NCI-H2196 (cell line): ENCODE measurements around the gene CNKSR1.
A peak's percentile ranks its signal among the peaks of the same experiment; 100 is the strongest.

Source experiments
- DNase-seq: peaks from one replicate; lab custom pipeline; 2025; ENCODE audit not compliant: unreplicated experiment; lab: John Stamatoyannopoulos, UW

CNKSR1 gene

DNA sequence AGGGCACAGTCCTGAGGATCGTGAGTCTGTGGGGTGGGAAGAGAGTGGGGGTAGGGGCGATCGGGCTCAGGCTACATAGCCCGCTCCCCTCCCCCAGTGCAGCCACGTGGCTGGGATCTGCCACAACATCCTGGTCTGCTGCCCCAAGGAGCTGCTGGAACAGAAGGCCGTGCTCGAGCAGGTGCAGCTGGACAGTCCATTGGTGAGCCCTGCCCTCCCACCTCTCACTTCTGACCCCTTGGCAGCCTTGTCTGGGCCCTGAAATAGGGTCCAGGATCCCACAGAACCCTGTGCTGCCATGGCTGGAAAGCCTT is 5.0 kb downstream of the CNKSR1 start:
- no peak for DNase-seq

DNA sequence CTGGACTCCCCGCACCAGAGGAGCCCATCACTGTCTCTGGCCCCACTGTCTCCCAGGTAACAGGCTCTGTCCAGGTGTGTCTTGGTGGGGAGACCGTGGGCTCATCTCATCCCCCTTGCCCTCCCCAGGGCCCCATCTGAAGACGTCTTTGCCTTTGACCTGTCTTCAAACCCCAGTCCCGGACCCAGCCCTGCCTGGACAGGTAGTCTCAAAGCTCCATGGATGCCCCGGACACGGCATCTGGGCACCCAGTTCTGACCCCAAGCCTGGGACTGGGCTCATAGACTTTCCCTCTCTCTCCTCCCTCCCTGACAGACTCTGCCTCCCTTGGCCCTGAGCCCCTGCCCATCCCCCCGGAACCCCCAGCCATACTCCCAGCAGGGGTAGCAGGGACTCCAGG is 6.8 kb downstream of the CNKSR1 start:
- no peak for DNase-seq

DNA sequence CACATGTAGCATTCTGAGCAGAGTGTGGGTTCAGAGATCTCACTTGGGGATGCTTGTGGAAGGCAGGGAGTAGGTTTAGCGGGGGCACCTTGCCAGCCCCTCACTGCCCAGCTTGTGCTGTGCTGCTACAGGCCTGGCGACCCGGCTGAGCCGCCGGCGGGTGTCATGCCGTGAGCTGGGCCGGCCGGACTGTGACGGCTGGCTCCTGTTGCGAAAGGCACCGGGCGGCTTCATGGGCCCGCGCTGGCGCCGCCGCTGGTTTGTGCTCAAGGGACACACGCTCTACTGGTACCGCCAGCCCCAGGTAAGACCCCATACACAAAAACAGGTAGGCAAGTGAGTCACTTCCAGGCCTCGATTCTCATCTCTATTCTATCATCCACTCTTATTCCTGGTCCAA is 7.6 kb downstream of the CNKSR1 start:
- no peak for DNase-seq

DNA sequence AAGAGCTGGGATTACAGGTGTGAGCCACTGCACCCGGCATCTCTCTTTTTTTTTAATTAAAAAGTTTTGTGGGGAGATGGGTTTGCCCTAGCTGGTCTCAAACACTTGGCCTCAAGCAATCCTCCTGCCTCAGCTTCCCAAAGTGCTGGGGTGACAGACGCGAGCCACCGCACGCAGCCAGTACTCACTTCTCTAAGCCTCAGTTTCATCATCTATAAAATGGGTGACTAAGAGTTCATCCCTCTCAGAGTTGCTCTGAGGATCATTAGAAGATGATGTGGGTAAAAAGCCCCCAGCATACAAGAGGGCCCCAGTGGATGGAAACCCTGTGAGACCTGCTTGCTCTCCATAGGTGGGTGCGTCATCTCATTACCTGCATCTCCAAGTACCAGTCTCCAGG is 10.6 kb downstream of the CNKSR1 start:
- no peak for DNase-seq

DNA sequence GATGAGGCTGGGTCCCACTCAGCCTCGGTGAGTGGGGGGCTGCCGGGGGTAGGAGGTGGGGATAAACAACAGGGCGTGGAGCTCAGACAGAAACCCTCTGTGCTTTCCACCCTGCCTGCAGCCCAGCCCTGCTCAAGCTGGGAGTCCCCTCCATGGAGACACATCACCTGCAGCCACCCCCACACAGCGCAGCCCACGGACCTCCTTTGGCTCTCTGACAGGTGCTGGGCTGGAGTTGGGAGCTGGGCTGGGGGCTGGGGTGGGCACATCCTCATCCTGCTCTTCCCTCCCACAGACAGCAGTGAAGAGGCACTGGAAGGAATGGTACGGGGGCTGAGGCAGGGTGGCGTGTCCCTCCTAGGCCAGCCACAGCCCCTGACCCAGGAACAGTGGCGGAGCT is 11.2 kb downstream of the CNKSR1 start:
- DNase-seq = no peak

DNA sequence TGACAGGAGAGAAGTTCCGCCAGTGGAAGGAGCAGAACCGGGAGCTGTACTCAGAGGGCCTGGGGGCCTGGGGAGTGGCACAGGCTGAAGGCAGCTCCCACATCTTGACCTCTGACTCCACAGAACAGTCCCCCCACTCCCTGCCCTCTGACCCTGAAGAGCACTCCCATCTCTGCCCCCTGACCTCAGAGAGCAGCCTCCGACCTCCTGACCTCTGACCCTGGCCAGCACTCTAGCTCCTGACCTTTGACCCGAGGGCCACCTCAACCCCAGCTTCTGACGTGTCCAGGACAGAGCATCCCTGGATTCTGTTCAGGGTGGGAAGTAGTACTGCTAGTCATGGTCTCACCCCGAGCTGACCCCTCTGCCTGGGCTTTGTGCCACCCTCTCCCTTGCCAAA is 12.0 kb downstream of the CNKSR1 start:
- no peak for DNase-seq

DNA sequence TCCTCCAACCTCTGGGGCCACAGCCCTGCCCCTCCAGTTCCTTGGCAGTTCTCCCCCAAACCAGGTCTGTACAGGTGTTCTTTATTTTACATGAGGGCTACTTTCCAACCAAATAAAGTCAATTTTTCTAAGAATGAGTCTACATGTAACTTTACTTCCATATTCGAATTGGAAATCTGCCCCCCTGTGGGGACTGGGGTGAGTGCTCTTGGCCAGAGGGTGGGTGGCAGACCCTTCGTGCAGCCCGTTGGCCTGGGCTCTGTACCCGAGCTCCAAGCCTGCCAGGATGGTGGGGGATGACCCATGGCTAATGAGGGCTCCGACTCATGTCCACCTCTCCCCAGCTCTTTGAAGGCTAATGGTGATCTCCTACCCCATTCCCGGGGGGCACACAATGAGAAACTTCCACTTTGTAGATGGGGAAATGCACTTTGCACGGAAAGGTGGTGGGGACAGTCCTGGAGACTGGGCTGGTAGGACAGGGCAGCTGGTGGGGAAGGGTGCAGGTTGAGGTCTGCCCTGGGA is 12.5 kb downstream of the CNKSR1 start:
- no peak for DNase-seq

DNA sequence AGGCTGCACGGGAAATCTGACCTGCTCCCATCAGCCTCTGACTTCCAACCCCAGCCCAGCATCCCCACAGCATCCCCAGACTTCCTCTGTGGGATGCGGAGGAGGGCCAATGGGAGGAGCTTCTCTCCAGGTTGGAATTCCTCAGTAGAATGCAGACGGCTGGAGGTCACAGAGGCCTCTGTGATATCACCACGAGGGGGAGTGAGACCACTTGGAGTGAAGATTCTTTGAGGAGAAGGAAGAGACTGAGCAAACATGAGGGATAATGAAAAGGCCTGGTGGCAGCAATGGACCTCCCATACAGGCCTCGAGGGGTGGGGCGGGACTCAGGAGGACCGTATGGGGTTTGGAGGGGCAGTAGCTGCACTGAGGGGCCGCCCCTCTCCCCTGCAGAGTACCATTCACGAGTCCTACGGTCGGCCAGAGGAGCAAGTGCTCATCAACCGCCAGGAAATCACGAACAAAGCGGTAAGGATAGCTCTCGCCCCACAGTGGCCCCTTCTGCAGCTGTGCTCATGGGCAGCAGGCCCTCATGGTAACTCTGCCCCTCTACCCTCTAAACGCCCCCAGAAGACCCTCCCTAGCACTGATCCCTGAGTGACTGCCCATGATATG is 13.2 kb downstream of the CNKSR1 start, which contains the start of gene CATSPER4:
Gene CATSPER4 (plus strand): TSS at position 230 of the 615 bp plus-strand sequence. CDS start 26 bp downstream, at position 256.
- DNase-seq = no peak

DNA sequence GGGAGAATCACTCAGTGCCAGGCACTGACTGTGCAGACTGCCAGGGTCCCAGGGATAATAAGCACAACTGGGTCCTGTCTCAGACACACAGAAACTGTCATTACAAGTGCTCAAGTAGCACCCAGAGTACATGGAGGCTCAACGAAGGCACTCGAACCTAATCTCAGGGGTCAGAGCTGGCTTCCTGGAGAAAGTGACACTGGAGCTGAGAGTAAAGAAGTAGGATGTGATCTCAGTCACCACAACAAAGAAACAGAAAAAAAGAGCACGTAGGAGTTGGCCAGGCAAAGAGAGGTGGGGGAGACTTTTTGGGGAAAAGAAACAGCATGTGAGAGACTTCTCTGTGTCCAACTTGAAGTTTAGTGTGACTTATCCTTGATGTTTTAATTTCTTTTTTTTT is 14.4 kb downstream of the CNKSR1 start:
- DNase-seq = no peak

DNA sequence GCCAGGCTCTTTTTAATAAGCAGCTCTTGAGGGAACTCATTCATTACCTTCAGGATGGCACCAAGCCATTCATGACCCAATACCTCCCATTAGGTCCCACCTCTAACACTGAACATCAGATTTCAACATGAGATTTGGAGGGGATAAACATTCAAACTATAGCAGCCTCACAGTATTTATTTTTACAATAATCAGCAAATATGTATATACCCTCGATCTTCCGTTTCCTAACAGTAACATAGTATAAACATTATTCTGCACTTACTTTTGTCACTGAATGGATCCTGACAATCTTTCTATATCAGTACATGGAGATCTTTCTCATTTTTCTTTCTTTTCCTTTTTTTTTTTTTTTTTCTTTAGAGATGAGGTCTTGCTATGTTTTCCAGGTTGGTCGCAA is 18.5 kb downstream of the CNKSR1 start:
- DNase-seq = no peak

DNA sequence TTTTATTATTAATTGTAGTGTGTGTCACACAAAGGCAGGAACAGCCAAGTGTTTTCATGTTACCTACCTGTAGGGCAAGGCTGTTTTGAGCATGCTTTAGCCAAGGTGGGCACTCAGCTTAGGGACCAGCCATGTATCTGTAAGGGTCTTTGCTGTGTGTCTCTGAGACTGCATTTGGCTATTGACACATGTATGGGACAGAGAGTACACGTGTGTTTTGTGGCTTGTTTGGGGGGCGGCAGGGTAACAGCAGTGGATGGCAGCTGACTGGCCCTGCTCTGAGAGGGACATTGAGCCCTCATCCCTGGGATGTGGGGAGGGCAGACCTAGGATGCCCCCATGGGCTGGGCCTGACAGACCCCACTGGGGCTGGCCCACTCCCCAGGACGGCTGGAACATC is 20.0 kb downstream of the CNKSR1 start:
- DNase-seq = no peak

DNA sequence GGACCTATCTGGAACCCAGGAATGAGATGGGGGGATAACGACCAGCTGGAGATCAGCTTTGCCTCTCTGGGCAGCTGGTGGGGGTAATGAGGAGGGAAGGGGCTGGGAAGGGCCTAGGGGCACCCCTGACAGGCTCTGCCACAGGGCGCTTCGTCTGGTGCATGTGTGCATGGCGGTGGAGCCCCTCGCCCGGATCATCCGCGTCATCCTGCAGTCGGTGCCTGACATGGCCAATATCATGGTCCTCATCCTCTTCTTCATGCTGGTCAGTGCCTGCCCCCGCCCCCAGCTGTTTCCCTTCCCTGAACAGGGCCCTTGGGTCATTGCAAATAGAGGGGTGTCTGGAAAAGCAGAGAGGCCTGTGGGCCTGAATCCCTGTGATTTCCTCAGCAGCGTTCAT is 20.5 kb downstream of the CNKSR1 start:
- DNase-seq = no peak

DNA sequence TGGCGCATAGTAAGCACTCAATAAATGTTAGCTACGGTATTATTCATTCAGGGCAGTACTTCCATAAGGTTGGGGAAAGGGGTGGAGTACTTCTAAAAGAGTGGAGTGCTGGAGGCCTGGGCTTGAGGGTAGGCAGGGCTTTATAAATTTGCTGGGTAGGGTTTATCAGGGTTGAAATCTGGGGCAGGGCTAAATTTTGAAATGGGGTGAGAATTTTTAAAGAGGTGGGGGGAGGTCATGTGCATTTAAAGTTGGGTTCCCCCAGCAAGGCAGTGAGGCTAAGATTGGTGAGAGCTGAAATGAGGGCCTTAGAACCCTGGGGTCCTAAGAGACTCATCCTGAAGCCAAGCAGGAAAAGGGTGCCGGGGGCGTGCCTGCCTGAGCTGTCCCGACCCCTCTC is 23.1 kb downstream of the CNKSR1 start:
- DNase-seq = no peak

DNA sequence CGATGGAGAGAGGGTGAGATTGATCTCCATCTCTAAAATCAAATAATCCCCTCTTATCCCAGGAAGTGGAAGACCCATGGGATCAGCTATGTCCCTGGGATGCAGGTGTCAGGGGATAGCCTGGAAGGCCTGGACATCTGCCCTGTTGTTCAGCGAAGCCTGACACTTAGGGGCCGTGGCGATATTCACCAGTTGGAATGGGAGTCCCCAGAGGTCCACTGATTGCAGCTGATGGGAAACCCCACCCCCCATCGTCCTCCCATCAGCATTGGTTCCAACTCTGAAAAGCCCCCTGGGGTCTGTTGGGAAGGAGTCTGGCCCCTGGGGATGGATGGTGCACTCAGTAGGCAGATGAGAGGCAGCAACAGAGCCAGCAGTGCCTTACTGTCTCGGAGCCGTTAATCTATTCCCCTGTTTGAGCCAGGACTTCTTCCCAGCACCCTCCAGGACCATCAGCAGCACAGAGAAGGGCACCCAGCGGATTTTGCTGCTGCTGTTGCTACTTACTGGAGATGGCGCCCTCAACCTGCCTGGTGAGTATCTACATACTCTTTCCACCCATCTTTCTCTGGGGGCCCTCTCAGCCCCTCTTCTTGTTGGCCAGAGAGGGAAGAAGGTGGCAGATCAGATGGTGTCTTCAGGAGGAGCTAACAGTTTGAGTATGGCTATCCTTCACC is 26.5 kb downstream of the CNKSR1 start:
- no peak for DNase-seq

DNA sequence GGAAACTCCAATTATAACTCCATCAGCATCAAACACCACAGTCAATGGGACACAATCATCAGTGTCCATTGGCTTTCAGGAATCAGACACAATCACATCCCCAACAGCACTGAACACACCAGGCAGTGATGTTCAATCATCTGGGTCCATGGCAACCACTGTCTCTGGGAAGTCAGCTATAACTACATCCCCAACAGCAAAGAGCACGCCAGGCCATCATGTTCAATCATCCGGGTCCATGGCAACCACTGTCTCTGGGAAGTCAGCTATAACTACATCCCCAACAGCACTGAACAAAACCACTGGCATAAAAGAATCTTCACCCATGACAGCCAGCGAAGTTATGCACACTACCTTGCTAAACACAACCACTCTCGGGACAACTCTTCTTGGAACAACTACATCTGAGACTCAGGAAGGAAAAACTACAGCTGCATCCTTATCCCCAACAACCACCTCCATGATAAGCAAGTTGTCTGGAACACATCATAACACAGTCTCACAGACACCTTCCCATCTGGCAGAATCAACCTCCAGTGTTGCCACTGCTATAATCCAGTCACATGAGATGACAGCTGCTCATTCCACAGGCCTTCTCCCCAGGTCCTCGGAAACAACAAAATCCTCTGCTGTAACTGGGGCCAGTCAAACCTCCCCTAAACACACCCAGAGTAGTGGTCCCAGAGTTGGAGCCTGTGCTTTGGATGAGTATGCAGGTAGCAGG is 33.0 kb downstream of the CNKSR1 start:
- DNase-seq = no peak

DNA sequence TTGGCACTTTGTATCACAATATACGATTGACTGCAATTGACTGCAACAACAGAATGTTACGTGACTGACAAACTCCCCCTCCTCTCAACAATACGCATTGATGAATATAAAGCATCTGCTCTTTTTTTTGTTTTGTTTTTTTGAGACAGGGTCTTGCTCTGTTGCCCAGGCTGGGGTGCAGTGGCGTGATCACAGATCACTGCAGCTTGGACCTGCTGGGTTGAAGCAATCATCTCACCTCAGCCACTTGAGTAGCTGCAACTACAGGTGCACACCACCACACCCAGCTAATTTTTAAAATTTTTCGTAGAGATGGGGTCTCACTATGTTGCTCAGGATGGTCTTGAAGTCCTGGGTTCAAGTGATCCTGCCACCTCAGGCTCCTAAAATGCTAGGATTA is 35.4 kb downstream of the CNKSR1 start:
- DNase-seq = no peak

DNA sequence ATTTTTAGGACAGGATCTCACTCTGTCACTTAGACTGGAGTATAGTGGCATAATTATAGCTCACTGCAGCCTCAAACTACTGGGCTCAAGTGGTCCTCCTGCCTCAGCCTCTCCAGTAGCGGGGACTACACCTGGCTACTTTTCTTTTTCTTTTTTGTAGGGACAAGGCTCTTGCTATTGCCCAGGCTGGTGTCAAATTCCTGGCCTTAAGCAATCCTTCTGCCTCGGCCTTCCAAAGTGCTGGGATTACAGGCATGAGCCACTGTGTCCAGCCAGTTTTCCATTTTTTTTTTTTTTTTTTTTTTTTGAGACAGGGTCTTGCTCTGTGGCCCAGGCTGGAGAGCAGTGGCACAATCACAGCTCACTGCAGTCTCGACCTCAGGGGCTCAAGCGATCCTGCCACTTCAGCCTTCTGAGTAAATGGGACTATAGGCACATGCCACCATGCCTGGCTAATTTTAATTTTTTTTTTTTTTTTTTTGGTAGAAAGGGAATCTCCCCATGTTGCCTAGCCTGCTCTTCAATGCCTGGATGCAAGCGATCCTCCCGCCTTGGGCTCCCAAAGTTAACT is 36.1 kb downstream of the CNKSR1 start:
- DNase-seq = no peak

DNA sequence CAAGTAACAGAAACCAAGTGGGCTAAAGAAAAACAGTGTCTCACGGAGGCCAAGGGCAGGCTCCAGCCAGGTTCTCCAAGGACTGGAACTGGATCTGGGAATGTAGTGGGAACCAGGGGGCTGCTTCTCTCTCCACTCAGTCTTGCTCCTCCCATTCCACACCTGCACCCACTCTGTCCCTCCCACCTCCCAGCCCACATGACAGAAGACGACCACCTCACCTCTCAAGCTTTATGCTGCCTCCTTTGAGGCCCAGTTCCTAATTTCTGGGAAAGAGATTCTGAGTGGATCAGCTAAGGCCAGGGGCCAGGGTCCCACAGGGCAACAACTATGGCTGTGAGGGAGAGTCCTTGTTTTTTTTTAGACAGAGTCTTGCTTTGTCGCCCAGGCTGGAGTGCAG is 38.0 kb downstream of the CNKSR1 start:
- no peak for DNase-seq

DNA sequence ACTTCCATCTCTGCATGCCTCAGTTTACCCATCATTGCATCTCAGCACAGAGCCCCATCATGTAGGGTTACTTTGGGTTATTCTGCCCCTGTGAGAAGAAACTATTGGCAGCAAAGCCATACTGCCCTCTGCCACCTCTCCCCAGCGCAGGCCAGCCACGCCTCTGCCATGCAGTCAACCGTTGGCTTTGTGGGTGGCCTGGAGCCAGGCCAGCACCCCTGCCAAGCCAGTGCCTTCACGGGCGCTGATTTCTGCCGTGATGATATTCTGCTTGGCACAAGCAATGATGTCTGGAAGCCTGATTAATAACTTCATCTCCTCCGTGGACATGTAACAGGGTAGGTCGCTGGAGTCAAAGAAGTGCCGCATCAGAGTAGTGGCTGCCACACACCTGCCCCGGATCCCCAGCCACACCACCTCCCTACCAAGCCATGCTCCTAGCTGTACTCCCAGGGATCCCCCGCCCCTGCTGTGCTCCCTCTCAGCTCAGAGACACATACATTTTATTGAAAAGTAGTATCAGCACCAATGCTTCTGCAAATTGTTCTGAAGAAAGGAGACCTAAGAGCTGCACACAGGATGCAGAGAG is 41.7 kb downstream of the CNKSR1 start:
- DNase-seq = peak; percentile 19

DNA sequence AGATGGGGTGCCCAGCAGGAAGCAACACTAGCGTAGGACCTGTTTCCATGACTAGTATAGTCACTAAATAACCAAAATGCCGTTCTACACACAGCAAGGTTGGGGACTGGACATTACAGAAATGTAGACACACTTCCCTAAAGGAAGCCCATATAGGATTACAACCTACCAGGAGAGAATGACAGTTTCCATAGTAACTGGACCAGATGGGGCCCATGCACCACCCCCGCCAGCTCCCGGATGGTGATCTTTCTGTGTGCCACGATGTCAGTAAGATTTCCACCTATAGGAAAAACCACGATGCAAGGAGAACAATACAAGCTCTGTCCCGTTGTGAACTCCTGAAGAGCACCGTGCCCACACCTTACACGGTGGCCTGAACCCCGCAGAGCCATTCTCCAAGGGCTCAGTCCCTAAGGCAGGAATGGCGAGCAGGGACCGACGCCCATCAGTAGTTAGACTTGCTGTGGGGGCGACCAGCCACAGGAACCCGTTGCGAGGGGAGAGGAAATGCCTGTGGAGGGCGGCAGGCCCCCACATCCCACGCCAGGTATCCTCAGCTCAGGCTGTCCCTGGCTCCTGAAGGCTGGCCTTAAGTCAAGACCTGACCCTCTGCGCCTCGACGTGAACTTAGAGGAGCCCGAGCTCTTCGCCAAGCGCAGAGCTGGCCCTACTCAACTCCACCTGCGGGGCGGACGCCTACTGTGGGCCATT is 43.1 kb downstream of the CNKSR1 start:
- no peak for DNase-seq

DNA sequence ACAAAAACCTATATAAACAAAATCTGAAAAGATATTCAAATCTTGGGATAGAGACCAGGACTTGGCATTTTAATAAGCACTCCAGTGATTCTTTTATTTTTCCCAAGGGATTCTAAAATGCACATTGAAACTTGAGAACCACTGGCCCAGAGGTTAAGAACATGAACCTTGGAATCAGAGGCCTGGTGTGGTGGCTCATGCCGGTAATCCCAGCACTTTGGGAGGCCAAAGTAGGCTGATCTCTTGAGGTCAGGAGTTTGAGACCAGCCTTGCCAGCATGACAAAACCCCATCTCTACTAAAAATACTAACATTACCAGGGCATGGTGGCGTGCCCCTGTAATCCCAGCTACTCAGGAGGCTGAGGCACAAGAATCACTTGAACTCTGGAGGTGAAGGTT is 43.8 kb downstream of the CNKSR1 start:
- no peak for DNase-seq
